RKO (cell line): ENCODE measurements around the gene TIMM50.

Source experiments
- DNase-seq: peaks from one replicate; pipeline ENCODE4 v3.0.0-alpha.2; 2016; ENCODE audit warnings: low spot score

Gene TIMM50

DNA sequence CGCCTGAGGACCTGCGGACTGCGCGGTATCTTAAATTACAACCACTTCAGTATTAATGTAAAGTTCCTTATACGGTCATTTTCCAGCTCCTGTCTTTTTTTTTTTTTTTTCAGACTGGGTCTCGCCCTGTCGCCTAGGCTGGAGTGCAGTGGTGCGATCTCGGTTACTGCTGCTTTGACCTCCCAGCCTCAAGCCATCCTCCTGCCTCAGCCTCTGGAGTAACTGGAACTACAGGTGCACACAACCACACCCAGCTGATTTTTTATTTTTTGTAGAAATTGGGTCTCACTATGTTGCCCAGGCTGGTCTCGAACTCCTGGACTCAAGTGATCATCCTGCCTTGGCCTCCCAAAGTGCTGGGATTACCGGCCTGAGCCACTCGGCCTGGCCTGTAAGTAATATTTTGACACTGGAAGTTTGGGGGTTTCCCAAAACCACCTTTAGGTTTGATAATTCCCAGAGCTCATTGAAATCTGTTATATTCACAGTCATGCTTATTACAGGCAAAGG, 52.4 kb downstream of the TIMM50 start:
- DNase-seq = no peak

DNA sequence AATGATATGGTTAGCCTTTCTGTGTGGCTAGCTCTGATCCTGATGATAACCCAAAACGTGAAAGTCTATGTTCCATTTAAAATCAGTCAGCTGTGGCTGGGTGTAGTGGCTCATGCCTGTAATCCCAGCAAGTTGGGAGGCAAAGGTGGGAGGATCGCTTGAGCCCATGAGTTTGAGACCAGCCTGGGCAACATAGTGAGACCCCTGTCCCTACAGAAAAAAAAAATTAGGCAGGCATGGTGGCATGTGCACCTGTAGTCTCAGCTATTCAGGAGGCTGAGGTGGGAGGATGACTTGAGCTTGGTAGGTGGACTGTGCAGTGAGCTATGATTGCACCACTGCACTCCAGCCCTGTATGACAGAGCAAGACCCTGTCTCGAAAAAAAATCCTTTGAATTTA, 53.2 kb downstream of the TIMM50 start:
- no peak for DNase-seq

DNA sequence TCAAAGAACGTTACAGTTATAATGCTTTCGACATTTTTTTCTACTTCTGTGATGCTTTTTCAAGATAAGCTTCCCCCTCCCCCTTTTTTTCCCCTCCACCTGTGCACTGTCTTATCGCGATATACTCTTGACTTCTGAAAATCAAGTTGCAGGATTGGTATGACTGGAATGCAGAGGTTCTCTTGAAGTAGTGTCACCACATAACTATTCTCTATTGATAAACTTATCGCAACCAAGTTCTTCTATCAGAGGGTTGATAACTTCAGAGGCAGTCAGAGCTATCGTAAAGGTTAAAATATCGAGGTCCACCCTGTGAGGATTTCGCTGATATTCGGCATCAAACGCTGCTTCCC, 58.5 kb downstream of the TIMM50 start:
- DNase-seq = peak; percentile 65

DNA sequence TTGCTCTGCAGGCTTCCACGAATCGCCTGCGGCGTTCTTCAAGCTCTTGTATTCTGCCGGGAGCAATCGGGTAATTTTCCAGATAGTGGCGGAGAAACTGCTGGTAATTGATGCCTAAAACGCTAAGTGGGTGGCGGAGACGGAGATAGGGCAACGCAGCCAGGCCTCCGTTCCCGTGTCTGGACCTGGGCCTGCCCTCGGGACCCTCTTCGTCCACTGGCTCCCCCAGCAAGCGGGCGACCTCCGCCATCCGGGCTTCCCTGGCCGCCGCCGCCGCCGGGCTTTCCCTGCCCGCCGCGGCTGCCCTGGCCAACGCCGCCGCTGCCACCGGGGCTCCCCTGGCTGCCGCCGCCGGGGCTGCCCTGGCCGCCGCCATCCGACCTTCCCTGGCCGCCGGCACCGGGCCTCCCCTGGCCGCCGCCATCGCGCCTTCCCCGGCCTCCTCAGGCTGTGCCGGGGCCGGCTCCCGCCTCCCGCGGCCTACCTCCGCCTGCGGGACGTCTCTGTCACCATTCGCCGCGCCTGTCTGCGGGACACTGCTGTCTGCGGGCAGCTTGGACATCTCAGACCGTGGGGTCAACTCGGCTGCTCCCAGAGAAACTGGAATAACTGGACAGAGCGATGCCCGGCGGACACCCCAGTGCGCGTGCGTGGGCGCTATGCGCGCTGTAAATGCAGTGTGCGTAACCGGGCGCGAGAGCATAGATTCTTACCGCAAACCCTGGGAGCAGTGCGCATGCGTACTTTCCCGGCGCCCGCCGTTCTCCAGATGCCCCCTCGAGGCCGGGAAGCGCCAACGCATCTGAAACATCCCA, 59.1 kb downstream of the TIMM50 start, which contains the start of gene EID2:
Gene EID2, minus strand, starts transcription at position 644 of the 815 bp plus-strand sequence. Its CDS starts 82 bp downstream, at position 562.
- peak; percentile 96 for DNase-seq

DNA sequence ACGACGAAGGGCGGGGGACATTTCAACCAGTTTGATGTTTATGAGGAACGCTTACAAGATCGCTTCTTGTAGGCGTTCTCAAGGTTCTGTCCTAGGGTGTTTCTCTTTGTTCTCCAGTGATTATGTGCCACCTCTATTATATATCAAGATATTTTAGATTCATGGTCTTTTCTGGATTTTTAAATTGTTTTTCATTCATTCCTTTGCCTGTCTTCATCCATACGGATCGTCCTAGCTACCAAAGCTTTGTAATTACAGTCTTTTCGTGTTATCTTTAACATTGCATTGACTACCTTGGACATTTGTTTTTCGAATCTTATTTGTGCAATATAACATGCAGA, 59.7 kb downstream of the TIMM50 start:
- no peak for DNase-seq
